ENCODE results near the gene PCDHAC1. TPM values are rescaled to one million over a fixed set of nuclear protein-coding genes. Genes with fewer than 3 reads are reported as not detected.

Gene PCDHAC1
- total RNA-seq, 1 experiment from 2014 or later = 2.8 TPM

DNA sequence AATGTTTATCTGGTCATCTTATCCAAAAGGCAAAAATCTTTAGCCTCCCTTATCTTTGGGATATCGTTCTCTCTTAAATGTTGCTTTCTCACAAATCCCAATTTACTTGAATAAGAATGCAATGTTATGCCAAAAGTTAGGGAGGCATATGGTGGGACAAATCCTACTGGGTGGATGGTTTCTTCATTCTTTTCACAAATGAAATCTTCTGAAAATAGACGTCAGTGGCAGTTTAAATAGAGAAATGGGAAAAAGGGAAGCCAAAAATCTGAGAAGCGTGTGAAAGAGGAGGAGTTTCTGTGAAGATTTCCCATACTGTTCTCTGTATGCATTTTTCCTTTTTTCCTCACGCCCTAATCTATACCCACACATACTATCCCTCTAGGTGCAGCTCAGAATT, 2.5 kb upstream of the PCDHAC1 start:
- CTCF ChIA-PET = no interaction called here
- Mint-ChIP-seq H3K27me3 (ENCODE audit: unreplicated experiment) (no peaks in the 10 kb centered on the region), H3K4me3 (ENCODE audit: low read depth, unreplicated experiment) (no peak overlapping the region), H3K9me3 (ENCODE audit: low read depth, unreplicated experiment) (no peaks in the 10 kb centered on the region), H3K36me3 (ENCODE audit: insufficient read depth, unreplicated experiment) (peaks cover 16% of the 10 kb centered on the region), H3K27ac (ENCODE audit: unreplicated experiment) (no peak overlapping the region), H3K4me1 (ENCODE audit: low read depth, unreplicated experiment) (no peaks in the 10 kb centered on the region)
- TF ChIP-seq, protein P1, sequence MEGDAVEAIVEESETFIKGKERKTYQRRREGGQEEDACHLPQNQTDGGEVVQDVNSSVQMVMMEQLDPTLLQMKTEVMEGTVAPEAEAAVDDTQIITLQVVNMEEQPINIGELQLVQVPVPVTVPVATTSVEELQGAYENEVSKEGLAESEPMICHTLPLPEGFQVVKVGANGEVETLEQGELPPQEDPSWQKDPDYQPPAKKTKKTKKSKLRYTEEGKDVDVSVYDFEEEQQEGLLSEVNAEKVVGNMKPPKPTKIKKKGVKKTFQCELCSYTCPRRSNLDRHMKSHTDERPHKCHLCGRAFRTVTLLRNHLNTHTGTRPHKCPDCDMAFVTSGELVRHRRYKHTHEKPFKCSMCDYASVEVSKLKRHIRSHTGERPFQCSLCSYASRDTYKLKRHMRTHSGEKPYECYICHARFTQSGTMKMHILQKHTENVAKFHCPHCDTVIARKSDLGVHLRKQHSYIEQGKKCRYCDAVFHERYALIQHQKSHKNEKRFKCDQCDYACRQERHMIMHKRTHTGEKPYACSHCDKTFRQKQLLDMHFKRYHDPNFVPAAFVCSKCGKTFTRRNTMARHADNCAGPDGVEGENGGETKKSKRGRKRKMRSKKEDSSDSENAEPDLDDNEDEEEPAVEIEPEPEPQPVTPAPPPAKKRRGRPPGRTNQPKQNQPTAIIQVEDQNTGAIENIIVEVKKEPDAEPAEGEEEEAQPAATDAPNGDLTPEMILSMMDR (IDR thresholded peaks at IDR 0.05; ENCODE audit: unreplicated experiment) = no peak
- no TSS peak for BruUV-seq (replicated peaks)
- no peak for DNase-seq
- intact Hi-C loops (cut with micrococcal nuclease; ENCODE audit: unreplicated experiment) = no loop called here

DNA sequence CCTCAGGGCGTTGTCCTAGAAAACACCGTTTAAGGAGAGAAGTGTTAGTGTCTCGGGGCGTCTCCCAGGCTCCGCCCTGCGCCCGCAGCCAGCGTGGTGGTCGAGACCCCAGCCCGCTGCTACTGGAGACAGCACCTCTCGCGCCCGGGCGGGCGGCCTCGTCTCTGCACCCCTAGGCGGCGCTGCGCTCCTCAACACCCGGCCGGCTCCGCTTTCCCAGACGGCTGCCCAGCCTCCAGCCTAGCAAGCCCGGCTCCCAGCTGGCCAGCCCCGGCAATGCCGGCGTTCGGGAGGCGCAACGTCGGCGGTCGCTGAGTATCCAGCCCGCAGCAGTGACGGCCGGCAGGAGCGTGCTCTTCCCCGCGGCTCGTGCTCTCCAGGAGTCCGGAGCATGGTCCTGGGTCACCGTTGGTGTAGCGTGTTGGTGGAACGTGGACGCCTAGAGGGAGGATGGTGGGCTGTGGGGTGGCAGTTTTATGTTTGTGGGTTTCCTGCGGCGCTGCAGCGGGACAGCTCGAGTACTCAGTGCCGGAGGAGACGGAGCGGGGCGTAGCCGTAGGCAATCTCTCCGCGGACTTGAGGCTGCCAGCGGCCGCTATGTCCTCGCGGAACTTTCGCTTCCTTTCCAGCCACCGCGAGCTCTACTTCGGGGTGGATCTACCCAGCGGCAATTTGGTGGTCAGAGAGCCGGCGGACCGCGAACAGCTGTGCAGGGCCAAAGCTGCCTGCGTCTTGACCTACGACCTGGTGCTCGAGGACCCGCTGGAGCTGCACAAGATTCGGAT, 536 bp downstream of the PCDHAC1 start:
- DNase-seq = peak; percentile 76
- H3K4me3 Mint-ChIP-seq (ENCODE audit: low read depth, unreplicated experiment) = peak overlapping the region; percentile 76
- no peak overlapping the region for H3K27ac Mint-ChIP-seq (ENCODE audit: unreplicated experiment)
- CTCF ChIA-PET = interaction anchor here (1.2 to 2.7 kb wide), 2 partner anchors 77 to 114 kb away, joined by 5 to 33 read pairs; no protein-coding TSS in a partner anchor
- intact Hi-C loops (cut with micrococcal nuclease; ENCODE audit: unreplicated experiment) = loop anchor here (1.0 to 2.0 kb wide), 2 partner anchors 44 to 114 kb away; partner anchors contain the start of gene PCDHA13
- peaks cover 16% of the 10 kb centered on the region for H3K36me3 Mint-ChIP-seq (ENCODE audit: insufficient read depth, unreplicated experiment)
- no peaks in the 10 kb centered on the region for H3K4me1 Mint-ChIP-seq (ENCODE audit: low read depth, unreplicated experiment)
- BruUV-seq (replicated peaks) = no TSS peak
- no peaks in the 10 kb centered on the region for H3K9me3 Mint-ChIP-seq (ENCODE audit: low read depth, unreplicated experiment)
- H3K27me3 Mint-ChIP-seq (ENCODE audit: unreplicated experiment) = no peaks in the 10 kb centered on the region
- TF ChIP-seq, protein P1 (IDR thresholded peaks at IDR 0.05; ENCODE audit: unreplicated experiment) = peak; percentile 31

DNA sequence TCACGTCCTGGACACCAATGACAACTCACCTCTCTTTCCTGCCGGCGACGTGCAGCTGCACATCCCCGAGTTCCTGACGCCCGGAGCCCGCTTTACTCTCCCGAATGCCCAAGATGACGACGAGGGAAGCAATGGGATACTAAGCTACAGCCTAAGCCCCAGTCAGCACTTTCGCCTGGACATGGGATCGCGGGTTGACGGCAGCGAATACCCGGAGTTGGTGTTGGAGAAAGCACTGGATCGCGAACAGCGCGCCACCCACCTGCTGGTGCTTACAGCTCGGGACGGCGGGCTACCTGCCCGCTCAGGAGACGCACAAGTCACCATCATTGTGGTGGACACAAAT, 1.1 kb downstream of the PCDHAC1 start:
- Mint-ChIP-seq H3K4me3 (ENCODE audit: low read depth, unreplicated experiment) (peak overlapping the region; percentile 76), H3K27me3 (ENCODE audit: unreplicated experiment) (no peaks in the 10 kb centered on the region), H3K36me3 (ENCODE audit: insufficient read depth, unreplicated experiment) (peaks cover 16% of the 10 kb centered on the region), H3K4me1 (ENCODE audit: low read depth, unreplicated experiment) (no peaks in the 10 kb centered on the region), H3K9me3 (ENCODE audit: low read depth, unreplicated experiment) (no peaks in the 10 kb centered on the region), H3K27ac (ENCODE audit: unreplicated experiment) (no peak overlapping the region)
- intact Hi-C loops (cut with micrococcal nuclease; ENCODE audit: unreplicated experiment) = loop anchor here (2.0 kb wide), 1 partner anchor 44 kb away; the partner anchor contains the start of gene PCDHA13
- BruUV-seq (replicated peaks) = no TSS peak
- TF ChIP-seq, protein P1 (IDR thresholded peaks at IDR 0.05; ENCODE audit: unreplicated experiment) = no peak
- peak; percentile 15 for DNase-seq
- CTCF ChIA-PET = interaction anchor here (1.2 to 2.7 kb wide), 2 partner anchors 77 to 113 kb away, joined by 5 to 33 read pairs; no protein-coding TSS in a partner anchor

DNA sequence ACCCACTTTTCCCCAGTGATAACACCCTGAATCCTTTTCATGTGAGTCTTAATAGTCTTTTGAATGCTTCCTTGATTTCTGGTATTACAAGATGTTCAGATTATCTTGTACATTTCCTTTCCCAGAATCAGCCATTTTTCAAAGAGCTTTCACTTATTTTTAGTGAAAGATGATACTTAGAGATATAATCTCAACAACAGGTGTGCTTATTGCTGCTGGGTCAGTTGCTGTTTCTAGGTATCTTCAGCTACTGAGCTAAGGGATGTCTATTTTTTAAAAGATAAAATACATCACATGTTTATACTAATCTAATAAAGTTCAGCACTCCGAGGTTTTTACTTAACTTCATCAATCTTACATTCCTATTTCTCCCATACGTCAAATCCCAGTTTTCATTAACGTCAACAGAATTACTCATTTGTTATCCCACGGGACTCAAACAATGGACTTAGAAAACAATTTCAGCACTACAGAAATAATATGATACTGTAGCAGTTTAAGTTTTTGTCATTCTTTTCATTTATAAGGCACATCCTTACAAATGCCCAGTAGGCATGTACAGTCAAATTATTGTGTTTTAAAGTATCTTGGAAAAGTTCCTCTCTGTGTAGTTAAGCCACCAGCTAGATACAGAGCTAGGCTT, 9.0 kb downstream of the PCDHAC1 start:
- BruUV-seq (replicated peaks) = no TSS peak
- no peaks in the 10 kb centered on the region for H3K9me3 Mint-ChIP-seq (ENCODE audit: low read depth, unreplicated experiment)
- no peaks in the 10 kb centered on the region for H3K4me1 Mint-ChIP-seq (ENCODE audit: low read depth, unreplicated experiment)
- no peak overlapping the region for H3K27ac Mint-ChIP-seq (ENCODE audit: unreplicated experiment)
- DNase-seq = no peak
- H3K36me3 Mint-ChIP-seq (ENCODE audit: insufficient read depth, unreplicated experiment) = no peaks in the 10 kb centered on the region
- intact Hi-C loops (cut with micrococcal nuclease; ENCODE audit: unreplicated experiment) = no loop called here
- TF ChIP-seq, protein P1 (IDR thresholded peaks at IDR 0.05; ENCODE audit: unreplicated experiment) = no peak
- H3K27me3 Mint-ChIP-seq (ENCODE audit: unreplicated experiment) = no peaks in the 10 kb centered on the region
- CTCF ChIA-PET = no interaction called here
- H3K4me3 Mint-ChIP-seq (ENCODE audit: low read depth, unreplicated experiment) = no peak overlapping the region
